ENCODE data around the gene TNS1.

GRCh38 chr2:217866457-217866856 is 136.3 kb downstream of the TNS1 start:
- no peak for TF ChIP-seq POLR2A (IDR thresholded peaks at IDR 0.05)
- TF ChIP-seq, protein P1, sequence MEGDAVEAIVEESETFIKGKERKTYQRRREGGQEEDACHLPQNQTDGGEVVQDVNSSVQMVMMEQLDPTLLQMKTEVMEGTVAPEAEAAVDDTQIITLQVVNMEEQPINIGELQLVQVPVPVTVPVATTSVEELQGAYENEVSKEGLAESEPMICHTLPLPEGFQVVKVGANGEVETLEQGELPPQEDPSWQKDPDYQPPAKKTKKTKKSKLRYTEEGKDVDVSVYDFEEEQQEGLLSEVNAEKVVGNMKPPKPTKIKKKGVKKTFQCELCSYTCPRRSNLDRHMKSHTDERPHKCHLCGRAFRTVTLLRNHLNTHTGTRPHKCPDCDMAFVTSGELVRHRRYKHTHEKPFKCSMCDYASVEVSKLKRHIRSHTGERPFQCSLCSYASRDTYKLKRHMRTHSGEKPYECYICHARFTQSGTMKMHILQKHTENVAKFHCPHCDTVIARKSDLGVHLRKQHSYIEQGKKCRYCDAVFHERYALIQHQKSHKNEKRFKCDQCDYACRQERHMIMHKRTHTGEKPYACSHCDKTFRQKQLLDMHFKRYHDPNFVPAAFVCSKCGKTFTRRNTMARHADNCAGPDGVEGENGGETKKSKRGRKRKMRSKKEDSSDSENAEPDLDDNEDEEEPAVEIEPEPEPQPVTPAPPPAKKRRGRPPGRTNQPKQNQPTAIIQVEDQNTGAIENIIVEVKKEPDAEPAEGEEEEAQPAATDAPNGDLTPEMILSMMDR (IDR thresholded peaks at IDR 0.05), result no peak

Measured in tibial nerve (tissue), 3 donors.